NCI-H2029 treated with DMSO at 0.1 percent for 48 hours (cell line): ENCODE measurements around the gene TMEM161A.

Source experiments
- DNase-seq: peaks from one replicate; lab custom pipeline; 2025; lab: John Stamatoyannopoulos, UW

The TMEM161A gene

GRCh38 chr19:19098084-19098702, 40.1 kb downstream of the TMEM161A start:
- DNase-seq: no peak

GRCh38 chr19:19096641-19097627, 41.3 kb downstream of the TMEM161A start:
- no peak for DNase-seq

- DNase-seq: no peak
Measured at GRCh38 chr19:19095691-19096090, 42.6 kb downstream of the TMEM161A start.

- DNase-seq: no peak
Measured at GRCh38 chr19:19094513-19094912, 43.8 kb downstream of the TMEM161A start.

- no peak for DNase-seq
Measured at GRCh38 chr19:19087676-19088075, 50.6 kb downstream of the TMEM161A start.

GRCh38 chr19:19083413-19084178, 54.7 kb downstream of the TMEM161A start:
- no peak for DNase-seq

- DNase-seq: no peak
Measured at GRCh38 chr19:19081642-19082151, 56.6 kb downstream of the TMEM161A start.

- no peak for DNase-seq
Measured at GRCh38 chr19:19079571-19079970, 58.7 kb downstream of the TMEM161A start.

- no peak for DNase-seq
Measured at GRCh38 chr19:19078801-19079200, 59.5 kb downstream of the TMEM161A start.

- DNase-seq: no peak
Measured at GRCh38 chr19:19077103-19077502, 61.2 kb downstream of the TMEM161A start.

- DNase-seq: no peak
Measured at GRCh38 chr19:19076476-19076875, 61.8 kb downstream of the TMEM161A start.

GRCh38 chr19:19075126-19075525, 63.2 kb downstream of the TMEM161A start:
- DNase-seq: no peak

- no peak for DNase-seq
Measured at GRCh38 chr19:19074196-19074882, 63.9 kb downstream of the TMEM161A start.

GRCh38 chr19:19071897-19072296, 66.4 kb downstream of the TMEM161A start:
- DNase-seq: no peak
